Stimulated activated CD4-positive, alpha-beta T cell treated with anti-CD3 and anti-CD28 coated beads, Interleukin-15, amount 100 ng/mL, for 24 hours (primary cell): ENCODE data around the gene GNAI2.
"Not testable (repeated sequence)": the region's sequence is repeated elsewhere in the genome, so short reads cannot be mapped to it uniquely, and the experiment has no call there.

ENCODE experiments used
- DNase-seq: peaks from one replicate; pipeline ENCODE4 v3.0.0-alpha.2; 2020

The GNAI2 gene

GRCh38 chr3:50205413-50206276 lies 30.4 kb upstream of the GNAI2 start:
- DNase-seq, result peak; percentile 63

GRCh38 chr3:50207359-50208042 lies 28.5 kb upstream of the GNAI2 start:
- DNase-seq, result no peak

- DNase-seq, result no peak
Measured at GRCh38 chr3:50208677-50209344, 27.2 kb upstream of the GNAI2 start.

DNA sequence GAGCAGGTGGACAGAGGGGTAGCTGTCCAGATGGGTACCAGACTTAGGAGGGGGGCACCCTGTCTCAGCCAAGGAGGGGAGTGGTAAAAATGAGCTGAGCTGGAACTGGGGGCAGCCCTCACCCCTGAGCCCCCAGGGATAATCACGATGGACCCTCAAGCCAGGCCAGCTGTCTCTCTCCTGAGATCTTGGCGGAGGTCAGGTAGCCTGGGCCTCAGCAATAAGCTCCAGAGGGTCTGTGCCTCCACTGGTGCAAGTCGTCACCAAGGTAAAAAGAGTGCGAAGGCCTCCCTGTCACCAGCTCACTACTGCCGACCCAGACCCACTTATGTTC lies 25.9 kb upstream of the GNAI2 start:
- no peak for DNase-seq

GRCh38 chr3:50210510-50211367 lies 25.3 kb upstream of the GNAI2 start:
- DNase-seq, result no peak

DNA sequence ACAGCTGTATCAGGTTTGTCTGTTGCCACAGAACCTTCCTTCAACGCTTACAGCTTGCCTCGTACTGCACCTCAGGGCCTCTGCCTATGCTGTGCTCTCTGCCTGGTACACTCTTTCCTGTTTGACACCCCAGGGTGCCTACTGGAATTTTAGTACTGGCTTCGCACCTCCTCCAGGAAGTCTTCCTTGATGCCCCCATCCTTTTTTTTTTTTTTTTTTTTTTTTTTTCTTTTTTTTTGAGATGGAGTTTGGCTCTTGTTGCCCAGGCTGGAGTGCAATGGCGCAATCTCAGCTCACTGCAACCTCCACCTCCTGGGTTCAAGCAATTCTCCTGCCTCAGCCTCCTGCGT lies 24.7 kb upstream of the GNAI2 start:
- not testable (repeated sequence) for DNase-seq

- DNase-seq, result peak; percentile 47
Measured at GRCh38 chr3:50211930-50212329, 24.1 kb upstream of the GNAI2 start.

DNA sequence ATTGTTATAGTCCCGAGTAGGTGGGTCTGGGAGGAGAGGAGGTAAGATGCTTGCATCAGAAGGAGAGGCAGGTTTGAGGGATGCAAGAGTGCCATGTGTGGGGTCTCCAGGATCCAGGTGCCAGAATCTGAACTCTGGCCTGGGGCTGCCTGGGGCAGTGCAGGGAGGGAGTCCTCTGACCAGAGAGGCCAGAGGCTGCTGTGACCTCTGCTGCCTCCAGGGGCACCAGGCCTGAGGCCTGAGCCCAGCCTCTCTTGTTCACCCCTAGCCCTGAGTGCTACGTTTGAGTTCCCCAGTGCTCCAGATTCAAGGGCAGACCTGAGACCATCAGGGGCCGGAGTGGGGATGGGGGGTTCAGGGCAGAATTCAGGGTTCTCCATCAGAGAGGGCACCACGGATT lies 23.5 kb upstream of the GNAI2 start:
- no peak for DNase-seq

GRCh38 chr3:50212971-50213370 lies 23.0 kb upstream of the GNAI2 start:
- DNase-seq, result no peak

DNA sequence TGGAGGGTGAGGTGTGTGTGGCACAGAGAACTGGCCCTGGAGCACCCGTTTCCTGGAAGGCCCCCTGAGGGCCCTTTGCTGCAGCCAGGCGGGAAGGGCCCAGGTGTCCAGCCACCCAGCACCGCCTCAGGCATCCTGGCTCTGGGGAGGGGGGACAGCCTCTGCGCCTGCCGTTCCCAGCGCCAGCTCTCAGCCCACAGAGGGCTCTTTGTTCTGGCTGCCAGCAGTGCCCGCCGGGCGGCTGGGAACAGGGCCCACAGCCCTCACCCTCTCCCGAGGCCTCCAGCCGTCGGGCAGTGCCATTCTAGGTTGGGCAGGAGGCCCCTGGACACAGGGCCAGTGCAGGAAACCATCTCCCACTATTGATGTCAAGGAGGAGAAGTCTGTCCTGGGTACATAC lies 22.6 kb upstream of the GNAI2 start:
- DNase-seq, result no peak

DNA sequence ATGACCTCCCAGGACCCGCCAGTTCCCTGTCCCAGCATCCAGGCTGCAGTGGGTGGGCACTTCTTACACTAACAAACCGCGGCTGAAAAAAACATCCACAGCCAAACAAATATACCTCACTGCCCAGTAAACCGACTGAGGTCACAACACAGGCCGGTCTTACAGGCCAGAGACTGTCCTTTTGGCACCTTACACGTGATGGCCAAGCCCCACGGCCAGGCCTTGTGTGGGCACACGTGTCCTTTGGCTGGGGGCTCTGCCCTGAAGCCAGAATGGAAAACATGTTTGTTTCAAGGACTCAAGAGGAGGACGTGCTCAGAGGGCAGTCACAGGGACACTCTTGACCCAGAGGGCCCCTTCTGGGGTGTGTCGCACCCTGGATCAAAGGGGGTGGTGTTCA lies 21.2 kb upstream of the GNAI2 start:
- DNase-seq, result no peak

GRCh38 chr3:50215529-50215928 lies 20.5 kb upstream of the GNAI2 start:
- no peak for DNase-seq

DNA sequence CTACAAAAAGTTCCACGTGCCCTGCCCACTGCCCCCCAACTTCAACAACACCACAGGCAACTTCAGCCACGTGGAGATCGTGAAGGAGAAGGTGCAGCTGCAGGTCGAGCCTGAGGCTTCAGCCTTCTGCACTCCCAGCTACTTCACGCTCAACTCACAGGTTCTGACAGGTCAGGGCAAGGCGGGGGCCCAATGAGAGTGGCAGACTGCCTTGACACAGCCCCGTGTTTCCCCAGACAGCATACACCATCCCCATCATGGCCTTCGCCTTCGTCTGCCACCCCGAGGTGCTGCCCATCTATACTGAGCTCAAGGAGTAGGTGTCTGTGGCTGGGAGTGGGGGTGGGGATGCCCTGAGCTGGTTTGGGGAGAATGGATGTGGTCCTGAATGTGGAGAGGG lies 18.3 kb upstream of the GNAI2 start:
- no peak for DNase-seq

DNA sequence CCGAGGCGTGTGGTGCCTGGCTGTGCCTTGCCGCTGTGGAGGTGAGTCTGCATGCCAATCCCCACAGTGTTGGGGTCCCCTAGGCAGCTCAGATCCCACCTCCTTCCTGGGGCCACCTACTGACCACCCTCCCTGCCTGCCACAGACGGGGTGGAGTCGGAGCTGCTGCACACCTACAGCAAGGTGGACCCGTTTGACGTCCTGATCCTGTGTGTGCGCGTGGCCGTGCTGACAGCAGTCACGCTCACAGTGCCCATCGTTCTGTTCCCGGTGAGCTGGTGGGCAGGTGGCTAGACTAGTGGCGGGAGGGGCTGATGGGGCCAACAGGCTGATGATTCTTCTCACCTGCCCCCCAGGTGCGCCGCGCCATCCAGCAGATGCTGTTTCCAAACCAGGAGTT lies 17.6 kb upstream of the GNAI2 start:
- DNase-seq, result no peak

- no peak for DNase-seq
Measured at GRCh38 chr3:50219285-50219684, 16.7 kb upstream of the GNAI2 start.

DNA sequence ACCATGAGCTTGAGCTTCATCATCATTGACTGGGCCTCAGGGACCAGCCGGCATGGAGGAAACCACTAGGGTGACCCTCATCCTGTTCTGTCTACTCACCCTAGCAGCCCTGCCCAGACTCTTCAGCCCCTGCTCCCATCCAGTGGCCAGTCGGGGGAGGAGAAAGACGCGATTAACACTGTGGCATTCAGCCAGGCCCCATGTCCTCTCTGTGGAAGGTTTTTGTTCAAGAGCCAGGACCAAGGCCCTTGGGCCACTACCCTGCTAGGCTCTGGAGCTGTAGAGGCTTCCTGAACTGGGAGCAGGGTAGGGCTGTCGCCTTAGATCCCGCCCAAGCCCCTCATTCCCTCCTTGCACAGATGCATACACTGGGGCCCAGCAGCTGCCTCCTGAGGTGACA lies 15.9 kb upstream of the GNAI2 start:
- DNase-seq, result no peak

- DNase-seq, result no peak
Measured at GRCh38 chr3:50221051-50221410, 15.0 kb upstream of the GNAI2 start.

DNA sequence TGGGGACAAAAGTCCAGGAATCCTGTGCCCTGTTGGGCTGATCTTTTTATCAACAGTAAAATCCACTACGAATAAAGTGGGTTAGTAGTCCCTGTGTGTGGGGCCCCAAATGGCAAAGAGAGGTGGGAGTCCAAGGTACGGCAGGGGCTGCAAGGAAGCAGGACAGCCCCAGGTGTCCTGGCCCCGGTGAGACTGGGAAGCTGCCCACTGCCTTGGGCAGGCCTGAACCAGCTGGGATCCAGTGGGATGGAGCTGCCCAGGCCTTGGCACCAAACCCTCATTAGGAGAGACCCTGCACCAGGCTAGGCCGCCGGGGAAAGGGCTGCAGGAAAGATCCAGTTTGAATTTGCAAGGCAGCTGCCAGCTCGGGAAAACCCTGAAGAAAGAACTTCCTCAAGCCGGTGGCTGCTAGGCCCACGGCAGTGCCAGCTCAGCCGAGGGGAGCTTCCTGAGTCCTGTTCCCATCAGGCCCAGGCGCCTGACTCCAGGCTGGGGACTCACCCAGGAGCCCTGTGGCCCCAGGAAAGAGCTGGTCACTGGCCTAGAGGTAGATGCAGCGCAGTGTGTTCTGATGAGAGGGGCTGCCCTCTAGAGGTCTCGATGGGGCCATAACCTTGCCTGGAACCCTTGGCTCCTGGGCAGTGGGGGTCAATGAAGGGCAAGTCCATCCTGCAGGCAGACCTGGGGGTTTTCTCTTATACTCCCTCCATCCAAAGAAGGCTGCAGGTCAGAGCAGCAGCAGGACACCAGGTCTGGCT lies 14.4 kb upstream of the GNAI2 start:
- no peak for DNase-seq

GRCh38 chr3:50222169-50222528 lies 13.9 kb upstream of the GNAI2 start:
- DNase-seq, result no peak

DNA sequence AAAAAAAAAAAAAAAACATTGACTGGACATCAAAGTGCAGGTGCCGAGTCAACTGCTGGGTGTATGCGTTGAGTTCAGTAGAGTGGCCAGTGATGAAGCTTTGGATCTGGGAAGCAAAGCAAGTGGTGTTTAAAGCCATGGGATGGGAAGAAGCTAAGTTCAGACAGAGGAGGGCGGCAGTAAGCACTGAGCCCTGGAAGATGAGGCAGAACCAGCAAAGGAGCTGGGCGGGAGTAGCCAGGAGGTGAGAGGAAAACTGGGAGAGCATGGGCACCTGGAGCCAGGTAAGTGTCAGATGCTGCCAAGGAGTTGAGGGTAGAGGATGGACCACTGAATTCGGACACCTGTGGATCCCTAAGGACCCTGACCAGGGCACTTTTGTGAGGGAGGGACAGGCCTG lies 11.4 kb upstream of the GNAI2 start:
- no peak for DNase-seq

DNA sequence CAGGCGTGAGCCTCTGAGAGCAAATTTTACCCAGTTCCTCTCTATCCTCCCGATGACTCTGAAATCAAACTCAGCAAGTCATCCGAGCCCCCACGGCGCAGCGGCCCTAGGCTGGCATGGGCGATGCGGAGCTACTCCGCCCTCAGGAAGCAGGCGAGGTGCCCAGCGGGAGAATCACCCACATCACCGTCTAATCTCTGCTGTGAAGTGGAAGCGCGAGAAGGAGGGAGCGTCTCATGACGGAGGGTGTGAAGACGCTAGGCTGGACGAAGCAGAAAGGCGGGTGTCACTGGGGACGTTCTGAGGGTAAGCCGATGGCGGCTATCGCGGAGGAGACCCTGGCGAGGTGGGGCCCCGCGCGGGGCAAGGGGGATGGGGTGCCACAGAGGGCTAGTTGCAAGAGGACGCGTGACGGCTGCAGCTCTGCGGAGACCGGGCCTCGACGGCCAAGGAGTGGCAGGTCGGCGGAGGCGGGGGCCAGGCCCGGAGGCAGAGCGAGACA lies 9.1 kb upstream of the GNAI2 start:
- peak; percentile 58 for DNase-seq
